Osteoblast (primary cell): ENCODE results near the gene CAST. TPM values are rescaled to one million over a fixed set of nuclear protein-coding genes. Genes with fewer than 3 reads are reported as not detected.
A peak's percentile ranks its signal among the peaks of the same experiment; 100 is the strongest.

Experiments
- DNase-seq: peaks from one replicate; pipeline ENCODE4 v3.0.0; 2011; ENCODE audit warnings: low spot score, mixed read lengths; ENCODE audit not compliant: insufficient read length; ENCODE audit errors: missing footprints
- H2AFZ ChIP-seq: 2 replicates; pipeline ENCODE4 v1.6.0; 2011; ENCODE audit warnings: mild to moderate bottlenecking, low read length
- H3K27ac ChIP-seq: 2 replicates; pipeline ENCODE4 v1.5.1; 2011; ENCODE audit warnings: mild to moderate bottlenecking, low read depth, low read length, moderate library complexity
- H3K27me3 ChIP-seq: 2 replicates; pipeline ENCODE4 v1.6.0; 2012; ENCODE audit warnings: mild to moderate bottlenecking, control low read depth, inconsistent platforms, low read length, moderate library complexity; ENCODE audit not compliant: insufficient read depth
- H3K36me3 ChIP-seq: 2 replicates; pipeline ENCODE4 v1.5.1; 2011; ENCODE audit warnings: mild to moderate bottlenecking, low read length, control low read depth, moderate library complexity; ENCODE audit not compliant: insufficient read depth
- H3K4me1 ChIP-seq: 2 replicates; pipeline ENCODE4 v1.5.1; 2011; ENCODE audit warnings: mild to moderate bottlenecking, low read length, control low read depth, moderate library complexity; ENCODE audit not compliant: insufficient read depth
- H3K4me2 ChIP-seq: 2 replicates; pipeline ENCODE4 v1.6.0; 2011; ENCODE audit warnings: mild to moderate bottlenecking, low read length; ENCODE audit not compliant: insufficient read depth
- H3K4me3 ChIP-seq: fragments of 200-600 bp; sonication (generic); 3 replicates; pipeline ENCODE4 v1.5.1; 2012; ENCODE audit warnings: mild to moderate bottlenecking, low read length, inconsistent platforms; ENCODE audit not compliant: insufficient read depth
- H3K79me2 ChIP-seq: 2 replicates; pipeline ENCODE4 v1.6.0; 2012; ENCODE audit warnings: mild to moderate bottlenecking, low read length, control low read depth, inconsistent platforms; ENCODE audit not compliant: insufficient read depth
- H3K9me3 ChIP-seq: 2 replicates; pipeline ENCODE4 v1.5.1; 2011; ENCODE audit warnings: low read depth, low read length, control low read depth
- H4K20me1 ChIP-seq: 2 replicates; pipeline ENCODE4 v1.6.0; 2012; ENCODE audit warnings: mild to moderate bottlenecking, low read length, control low read depth; ENCODE audit not compliant: insufficient read depth
- total RNA-seq: library from RNA; depleted of rRNA; stranded (reverse); fragments of >200 nt; gene quantifications from 2 replicates; pipeline ENCODE4 v1.2.3, GENCODE V29; 2012
- TF ChIP-seq, protein P1 (sequence below): IDR thresholded peaks from 2 replicates; pipeline ENCODE4 v1.5.1; 2011; ENCODE audit warnings: mild to moderate bottlenecking, low read depth, low read length, moderate library complexity; ENCODE audit errors: extremely low read depth

CAST gene
- total RNA-seq, 1 donor = 278 TPM

GRCh38 chr5:96717874-96718273 is 55.7 kb downstream of the CAST start:
- Histone ChIP-seq H2AFZ (no peak overlapping the region), H3K36me3 (no peaks in the 10 kb centered on the region), H3K27me3 (no peaks in the 10 kb centered on the region), H4K20me1 (peaks cover 48% of the 10 kb centered on the region), H3K4me2 (no peak overlapping the region), H3K9me3 (no peaks in the 10 kb centered on the region), H3K4me1 (peaks cover 25% of the 10 kb centered on the region), H3K79me2 (peaks cover 99% of the 10 kb centered on the region), H3K4me3 (no peak overlapping the region), H3K27ac (no peak overlapping the region)
- TF ChIP-seq, protein P1, sequence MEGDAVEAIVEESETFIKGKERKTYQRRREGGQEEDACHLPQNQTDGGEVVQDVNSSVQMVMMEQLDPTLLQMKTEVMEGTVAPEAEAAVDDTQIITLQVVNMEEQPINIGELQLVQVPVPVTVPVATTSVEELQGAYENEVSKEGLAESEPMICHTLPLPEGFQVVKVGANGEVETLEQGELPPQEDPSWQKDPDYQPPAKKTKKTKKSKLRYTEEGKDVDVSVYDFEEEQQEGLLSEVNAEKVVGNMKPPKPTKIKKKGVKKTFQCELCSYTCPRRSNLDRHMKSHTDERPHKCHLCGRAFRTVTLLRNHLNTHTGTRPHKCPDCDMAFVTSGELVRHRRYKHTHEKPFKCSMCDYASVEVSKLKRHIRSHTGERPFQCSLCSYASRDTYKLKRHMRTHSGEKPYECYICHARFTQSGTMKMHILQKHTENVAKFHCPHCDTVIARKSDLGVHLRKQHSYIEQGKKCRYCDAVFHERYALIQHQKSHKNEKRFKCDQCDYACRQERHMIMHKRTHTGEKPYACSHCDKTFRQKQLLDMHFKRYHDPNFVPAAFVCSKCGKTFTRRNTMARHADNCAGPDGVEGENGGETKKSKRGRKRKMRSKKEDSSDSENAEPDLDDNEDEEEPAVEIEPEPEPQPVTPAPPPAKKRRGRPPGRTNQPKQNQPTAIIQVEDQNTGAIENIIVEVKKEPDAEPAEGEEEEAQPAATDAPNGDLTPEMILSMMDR = no peak
- no peak for DNase-seq

- no peak overlapping the region for H3K4me2 ChIP-seq
- H3K27ac ChIP-seq = no peak overlapping the region
- H3K4me3 ChIP-seq = no peak overlapping the region
- no peak for DNase-seq
- H3K27me3 ChIP-seq = no peaks in the 10 kb centered on the region
- peaks cover 48% of the 10 kb centered on the region for H4K20me1 ChIP-seq
- H2AFZ ChIP-seq = no peak overlapping the region
- H3K4me1 ChIP-seq = peaks cover 25% of the 10 kb centered on the region
- peaks cover 97% of the 10 kb centered on the region for H3K79me2 ChIP-seq
- TF ChIP-seq, protein P1 = no peak
- no peaks in the 10 kb centered on the region for H3K36me3 ChIP-seq
- H3K9me3 ChIP-seq = no peaks in the 10 kb centered on the region
Observed at GRCh38 chr5:96718635-96719077, 56.5 kb downstream of the CAST start.

DNA sequence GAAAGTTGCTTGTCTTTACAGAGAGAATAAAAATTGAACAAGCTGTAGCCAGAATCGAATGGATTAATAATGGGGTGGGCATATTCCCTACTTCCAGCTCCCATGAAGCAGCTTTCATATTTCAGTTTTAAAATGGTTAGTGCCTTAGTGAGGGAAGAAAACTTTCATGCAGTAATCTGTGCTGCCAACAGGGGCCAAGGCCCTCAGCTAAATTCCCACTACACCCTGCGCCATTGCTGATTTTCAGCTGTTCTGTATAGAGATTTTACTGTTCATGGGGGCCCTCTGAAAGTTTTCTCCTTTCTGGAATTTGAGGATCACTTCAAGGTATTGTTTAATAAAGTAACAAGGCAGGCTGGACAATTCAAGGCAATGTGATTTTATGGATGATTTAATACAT is 58.2 kb downstream of the CAST start:
- peaks cover 36% of the 10 kb centered on the region for H4K20me1 ChIP-seq
- H3K79me2 ChIP-seq = peaks cover 90% of the 10 kb centered on the region
- DNase-seq = no peak

GRCh38 chr5:96721351-96721977 is 59.3 kb downstream of the CAST start:
- TF ChIP-seq, protein P1 = no peak
- H3K79me2 ChIP-seq = peaks cover 84% of the 10 kb centered on the region
- peaks cover 30% of the 10 kb centered on the region for H4K20me1 ChIP-seq
- H3K27ac ChIP-seq = no peak overlapping the region
- H3K4me3 ChIP-seq = no peak overlapping the region
- no peak overlapping the region for H2AFZ ChIP-seq
- peaks cover 7% of the 10 kb centered on the region for H3K36me3 ChIP-seq
- no peak for DNase-seq
- no peaks in the 10 kb centered on the region for H3K9me3 ChIP-seq
- H3K4me2 ChIP-seq = no peak overlapping the region
- H3K27me3 ChIP-seq = no peaks in the 10 kb centered on the region
- H3K4me1 ChIP-seq = peaks cover 9% of the 10 kb centered on the region

More for the DNA sequence above, 58.2 kb downstream of the CAST start:
- Histone ChIP-seq H3K4me1 (peaks cover 10% of the 10 kb centered on the region), H3K36me3 (peaks cover 6% of the 10 kb centered on the region), H3K27me3 (no peaks in the 10 kb centered on the region), H3K4me2 (no peak overlapping the region), H3K9me3 (no peaks in the 10 kb centered on the region), H3K4me3 (no peak overlapping the region), H3K27ac (no peak overlapping the region), H2AFZ (no peak overlapping the region)
- TF ChIP-seq, protein P1 = peak; percentile 19
